Stimulated activated naive CD8-positive, alpha-beta T cell treated with anti-CD3 and anti-CD28 coated beads, Interleukin-15, amount 100 ng/mL, for 72 hours (primary cell): ENCODE measurements around the gene CORO1C.

Experiments
- ATAC-seq: fragments of 150-1000 bp; cut with Tn5 transposase; 2 replicates; pipeline ENCODE4 v1.10.0; 2021; ENCODE audit warnings: mild to moderate bottlenecking, moderate library complexity
- DNase-seq, 2 donors: peaks; one replicate each; pipeline ENCODE4 v3.0.0; 2021 to 2022
- H3K27ac Mint-ChIP-seq, 2 donors: one replicate each; pipeline ENCODE4 v1.8.0; 2022; ENCODE audit warnings: mild to moderate bottlenecking in 2 of 2, mixed read lengths in 2 of 2, moderate library complexity in 2 of 2
- H3K27me3 Mint-ChIP-seq: one replicate; pipeline ENCODE4 v1.8.0; 2022; ENCODE audit warnings: mixed read lengths
- H3K4me1 Mint-ChIP-seq: one replicate; pipeline ENCODE4 v1.8.0; 2022; ENCODE audit warnings: mild to moderate bottlenecking, mixed read lengths
- H3K4me3 Mint-ChIP-seq, 2 donors: one replicate each; pipeline ENCODE4 v1.8.0; 2022; ENCODE audit warnings: mild to moderate bottlenecking in 2 of 2, mixed read lengths in 2 of 2, moderate library complexity in 1 of 2
- H3K9me3 Mint-ChIP-seq, 2 donors: one replicate each; pipeline ENCODE4 v1.8.0; 2022; ENCODE audit warnings: mixed read lengths in 2 of 2

Gene CORO1C

DNA sequence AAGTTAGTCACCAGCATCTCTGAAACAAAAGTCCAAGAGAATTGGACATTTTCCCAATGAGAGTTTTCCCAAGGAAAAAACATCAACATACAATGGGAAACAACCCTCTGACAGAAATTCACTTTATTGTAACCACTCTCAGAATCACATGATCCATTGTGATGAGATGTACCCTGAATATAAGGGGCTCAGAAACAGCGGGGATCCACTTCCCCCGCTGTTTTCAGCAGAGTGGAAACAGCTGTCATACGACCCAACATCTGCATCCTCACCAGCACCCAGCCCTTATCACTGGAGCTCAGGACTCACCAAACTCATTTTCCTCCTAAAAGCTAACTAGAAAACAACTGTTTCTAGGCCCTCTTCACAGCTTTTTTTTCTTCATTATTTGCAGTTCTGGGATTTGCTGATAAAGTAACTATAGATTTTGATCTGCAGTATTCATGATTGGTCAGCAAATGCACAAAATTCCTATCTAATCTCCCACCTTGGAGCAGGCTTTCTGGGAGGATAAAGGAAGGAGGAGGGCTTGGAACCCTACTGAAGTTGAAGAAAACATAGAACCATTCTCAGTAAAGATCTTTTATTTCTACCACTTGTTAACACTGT lies 31.3 kb downstream of the CORO1C start:
- H3K4me1 Mint-ChIP-seq, result peaks cover 40% of the 10 kb centered on the region
- H3K27ac Mint-ChIP-seq, result no peak overlapping the region
- H3K4me3 Mint-ChIP-seq, result no peak overlapping the region
- peaks cover 0 to 3% of the 10 kb centered on the region in 2 donors for H3K9me3 Mint-ChIP-seq
- DNase-seq (no peak), ATAC-seq (no peak)
- H3K27me3 Mint-ChIP-seq, result no peaks in the 10 kb centered on the region

DNA sequence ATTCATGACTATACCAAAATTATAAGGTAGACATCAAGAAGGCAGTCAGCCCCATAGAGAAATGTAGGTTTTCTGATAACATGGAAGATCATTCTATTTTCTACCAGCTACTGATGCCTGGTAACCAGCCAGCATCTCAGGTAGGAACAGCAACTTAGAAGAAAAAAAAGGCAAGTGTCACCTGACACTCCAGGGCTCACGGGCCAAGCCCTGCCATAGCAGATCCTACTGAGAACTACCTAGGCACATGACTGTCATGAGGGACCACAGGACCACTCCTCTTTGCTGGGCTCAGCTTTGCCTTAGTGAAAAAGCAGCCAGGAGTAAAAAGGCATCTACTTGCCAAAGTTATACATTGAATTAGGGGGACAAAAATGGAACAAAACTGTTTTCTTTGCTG lies 33.4 kb downstream of the CORO1C start:
- no peak for ATAC-seq
- Mint-ChIP-seq H3K4me3 (no peak overlapping the region), H3K4me1 (peaks cover 51% of the 10 kb centered on the region), H3K27ac (no peak overlapping the region), H3K27me3 (no peaks in the 10 kb centered on the region), H3K9me3 (peaks cover 0 to 6% of the 10 kb centered on the region in 2 donors)
- DNase-seq, result no peak

DNA sequence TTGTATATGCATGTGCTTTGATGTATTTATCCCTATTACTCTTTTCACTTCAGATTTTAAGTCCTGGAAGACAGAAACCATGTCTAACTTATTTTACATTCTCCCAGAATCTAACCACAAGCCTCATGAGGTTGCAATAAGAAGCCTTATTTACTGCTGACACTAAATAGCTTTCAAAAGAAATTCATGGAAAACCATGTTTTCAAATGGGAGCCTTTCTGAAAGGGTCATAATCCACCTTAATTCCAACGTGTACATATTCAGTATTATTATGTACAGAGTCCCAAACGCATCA lies 34.4 kb downstream of the CORO1C start:
- no peak for DNase-seq
- Mint-ChIP-seq H3K27ac (no peak overlapping the region), H3K4me1 (peaks cover 50% of the 10 kb centered on the region), H3K4me3 (no peak overlapping the region), H3K27me3 (no peaks in the 10 kb centered on the region), H3K9me3 (peaks cover 0 to 6% of the 10 kb centered on the region in 2 donors)
- ATAC-seq, result no peak

DNA sequence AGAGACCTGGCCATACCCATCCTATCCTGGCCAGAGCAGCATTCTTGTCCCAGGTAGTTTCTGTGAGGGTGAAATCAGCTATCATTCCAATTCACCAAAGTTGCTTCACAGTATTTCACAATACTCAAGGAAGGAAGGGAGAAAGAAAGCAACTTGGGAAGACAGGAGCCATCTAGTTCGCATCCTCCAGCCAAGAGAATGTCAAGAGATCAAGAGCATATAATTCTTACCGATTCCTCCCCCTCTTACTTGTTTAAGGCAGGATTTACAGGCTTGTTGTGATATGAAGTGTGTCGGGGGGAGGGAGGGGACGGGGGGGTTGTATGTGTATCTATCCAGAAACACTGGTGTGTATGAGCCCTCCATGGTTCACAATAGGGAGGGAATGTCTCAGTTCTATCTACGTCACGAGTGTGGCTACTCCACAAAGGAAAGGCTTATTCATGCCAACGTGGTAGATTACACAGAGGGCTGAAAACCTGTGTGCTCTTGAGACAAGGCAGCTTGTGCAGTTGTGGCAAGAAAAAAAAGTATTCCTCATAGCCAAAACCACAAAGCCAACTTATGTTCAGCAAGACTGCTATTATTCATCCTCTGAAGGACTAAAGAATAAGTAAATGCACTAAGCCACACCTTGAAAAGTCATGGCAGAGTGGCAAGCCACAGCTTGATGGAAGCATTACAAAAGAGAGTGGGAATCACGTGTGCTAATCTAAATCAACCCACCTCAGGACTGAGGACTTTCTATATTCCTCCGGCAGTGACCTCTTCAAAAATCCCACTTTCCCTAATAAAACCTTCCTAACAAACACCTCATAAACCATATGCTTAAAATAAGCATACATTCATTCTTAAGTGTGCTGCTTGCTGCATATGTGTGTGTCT lies 35.0 kb downstream of the CORO1C start:
- H3K9me3 Mint-ChIP-seq, result peaks cover 0 to 6% of the 10 kb centered on the region in 2 donors
- ATAC-seq, result peak; percentile 72
- DNase-seq, result peak in 1 of 2 donors; percentile 38
- no peaks in the 10 kb centered on the region for H3K27me3 Mint-ChIP-seq
- H3K27ac Mint-ChIP-seq, result peak overlapping the region in 1 of 2 donors; percentile 28
- H3K4me3 Mint-ChIP-seq, result peak overlapping the region in 1 of 2 donors; percentile 62
- H3K4me1 Mint-ChIP-seq, result peaks cover 52% of the 10 kb centered on the region

DNA sequence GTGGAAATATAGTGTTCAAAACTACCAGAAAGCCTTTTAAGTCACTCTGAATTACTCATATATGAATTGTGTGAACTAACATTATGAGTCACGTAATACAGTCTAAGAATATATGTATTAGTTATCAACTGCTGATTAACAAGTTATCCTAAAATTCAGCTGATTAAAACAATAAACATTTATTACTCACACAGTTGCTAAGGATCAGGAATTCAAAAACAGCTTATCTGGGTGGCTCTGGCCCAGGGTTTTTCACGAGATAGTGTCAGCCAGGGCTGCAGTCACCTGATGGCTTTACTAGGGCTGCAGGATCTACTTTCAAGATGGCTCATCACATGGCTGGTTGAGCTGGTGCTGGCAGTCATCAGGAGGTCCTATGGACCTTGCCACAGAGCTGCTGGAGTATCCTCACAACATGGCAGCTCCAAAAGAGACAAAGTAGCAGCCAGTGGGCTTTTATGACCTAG lies 36.5 kb downstream of the CORO1C start:
- Mint-ChIP-seq H3K27me3 (no peaks in the 10 kb centered on the region), H3K4me3 (peak overlapping the region in 1 of 2 donors; percentile 33), H3K27ac (no peak overlapping the region), H3K9me3 (peaks cover 0 to 6% of the 10 kb centered on the region in 2 donors), H3K4me1 (peaks cover 67% of the 10 kb centered on the region)
- DNase-seq (peak in 1 of 2 donors; percentile 25), ATAC-seq (no peak)

DNA sequence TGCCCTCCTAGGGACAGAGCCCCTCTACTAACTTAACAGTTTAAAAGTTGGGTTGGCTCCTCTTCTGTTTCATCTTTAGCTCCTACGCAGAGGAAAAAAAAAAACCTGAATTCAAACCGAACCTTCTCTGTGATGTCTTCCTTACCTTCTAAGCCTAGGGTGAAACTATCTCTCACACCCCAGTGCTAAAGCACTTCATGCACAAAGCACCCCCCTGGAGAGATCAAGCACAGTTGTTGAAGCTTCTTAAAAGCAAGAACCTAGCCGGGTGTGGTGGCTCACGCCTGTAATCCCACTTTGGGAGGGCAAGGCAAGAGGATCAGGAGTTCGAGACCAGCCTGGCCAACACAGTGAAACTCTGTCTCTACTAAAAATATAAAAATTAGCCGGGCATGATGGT lies 37.6 kb downstream of the CORO1C start:
- DNase-seq (no peak), ATAC-seq (no peak)
- H3K27ac Mint-ChIP-seq, result no peak overlapping the region
- H3K9me3 Mint-ChIP-seq, result peaks cover 0 to 6% of the 10 kb centered on the region in 2 donors
- H3K4me1 Mint-ChIP-seq, result peaks cover 78% of the 10 kb centered on the region
- H3K27me3 Mint-ChIP-seq, result no peaks in the 10 kb centered on the region
- peak overlapping the region; percentile 8 to 21 for H3K4me3 Mint-ChIP-seq

DNA sequence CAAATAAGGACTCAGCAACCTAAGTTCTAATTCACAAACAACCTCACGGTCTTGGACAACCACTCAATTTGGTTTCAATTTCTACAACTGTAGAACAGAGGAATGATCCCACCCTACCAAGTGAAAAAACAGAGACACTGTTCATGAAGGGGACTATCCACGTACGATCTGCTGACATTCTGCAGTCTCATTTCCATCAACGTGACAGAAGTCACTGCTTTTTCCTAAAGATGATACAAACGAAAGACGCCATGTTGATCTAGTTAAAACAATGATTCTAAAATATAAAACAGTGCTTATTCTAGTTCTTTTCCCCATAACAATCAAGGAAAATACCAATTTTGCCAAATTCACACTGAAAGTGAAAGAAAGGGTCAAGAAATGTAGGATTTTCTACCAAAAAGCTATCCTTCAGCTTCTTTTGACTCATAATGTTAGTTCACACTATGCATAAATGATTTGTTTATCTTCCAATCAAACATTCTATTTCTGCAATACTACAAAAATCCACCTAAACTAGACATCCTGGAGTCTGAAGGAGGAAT lies 38.1 kb downstream of the CORO1C start:
- peak overlapping the region; percentile 13 to 21 for H3K4me3 Mint-ChIP-seq
- peaks cover 0 to 6% of the 10 kb centered on the region in 2 donors for H3K9me3 Mint-ChIP-seq
- H3K27ac Mint-ChIP-seq, result peak overlapping the region in 1 of 2 donors; percentile 35

DNA sequence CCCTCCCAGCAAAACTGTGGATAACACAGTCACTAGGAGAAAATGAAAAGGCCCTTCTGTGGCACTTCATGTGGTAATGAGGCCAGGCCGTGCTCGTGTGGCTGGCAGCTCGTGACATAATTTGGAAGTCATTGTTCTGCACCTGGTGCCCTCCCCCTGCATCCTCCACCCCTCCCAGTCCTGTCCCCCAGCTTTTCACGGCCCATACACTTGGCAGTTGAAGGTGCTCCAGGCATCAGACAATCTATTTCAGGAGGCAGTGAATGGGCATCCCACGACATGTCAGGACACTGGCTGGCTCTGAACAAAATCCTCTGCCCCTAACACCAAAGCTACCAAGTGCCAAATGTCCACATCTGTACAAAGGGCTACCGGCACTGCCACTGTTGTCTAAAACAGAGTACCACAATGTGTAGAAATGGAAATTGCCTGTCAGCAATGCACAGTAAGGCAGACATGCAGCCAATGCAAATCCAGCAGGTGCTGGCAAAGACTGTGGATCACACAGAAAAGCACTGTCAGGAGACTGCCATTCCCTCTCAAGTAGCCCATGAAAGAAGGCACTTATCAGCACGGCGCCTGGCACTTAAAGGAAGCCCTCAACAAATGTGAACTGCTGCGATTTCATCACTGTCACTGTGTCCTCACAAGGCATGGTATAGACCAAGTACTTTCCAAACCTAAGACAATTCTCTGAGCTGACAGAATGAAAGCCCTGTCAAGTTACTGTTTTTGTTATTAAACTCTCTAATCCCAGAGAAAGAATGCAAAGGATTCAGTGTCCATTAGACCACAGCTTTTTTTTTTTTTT lies 39.1 kb downstream of the CORO1C start:
- H3K27ac Mint-ChIP-seq, result peak overlapping the region; percentile 93 to 96

More for the DNA sequence above, 38.1 kb downstream of the CORO1C start:
- DNase-seq (no peak), ATAC-seq (no peak)
- Mint-ChIP-seq H3K27me3 (no peaks in the 10 kb centered on the region), H3K4me1 (peaks cover 83% of the 10 kb centered on the region)

DNA sequence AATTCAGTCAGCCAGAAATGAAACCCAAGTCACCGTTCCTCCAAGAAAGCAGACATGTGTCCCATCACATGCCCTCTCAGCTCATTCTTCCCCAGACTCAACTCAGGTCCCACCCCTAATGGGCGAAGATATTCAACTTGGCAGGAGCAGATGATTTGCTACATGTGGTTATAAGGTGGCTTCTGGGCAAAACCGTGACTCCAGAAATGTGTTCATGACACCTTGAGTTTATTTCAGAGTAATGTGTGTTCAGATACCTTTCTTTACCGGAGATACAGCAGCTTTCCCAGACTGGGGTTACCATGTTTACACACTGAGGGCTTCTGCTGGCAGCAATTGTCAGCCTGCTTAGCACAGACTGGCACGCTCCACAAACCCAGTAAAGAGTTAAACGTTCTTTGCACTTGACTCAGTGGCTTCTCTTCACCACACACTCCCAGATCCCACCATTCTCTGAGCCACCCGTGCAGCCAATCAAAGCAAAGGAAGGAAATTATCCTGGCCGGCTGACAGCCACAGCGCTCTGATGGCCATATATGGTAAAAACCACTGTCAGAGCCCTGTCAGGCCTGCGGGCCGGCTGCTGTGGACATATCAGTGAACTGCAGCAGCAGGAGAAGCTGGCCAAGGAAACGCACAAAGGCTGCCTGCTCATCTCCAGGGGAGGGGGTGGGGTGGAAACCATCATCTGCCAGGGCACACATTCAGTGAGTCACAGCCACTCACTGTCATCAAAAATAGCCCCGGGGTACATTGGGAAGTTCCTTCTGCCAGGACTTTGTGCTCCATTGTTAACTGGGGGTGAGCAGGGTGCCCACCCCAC lies 39.9 kb downstream of the CORO1C start:
- Mint-ChIP-seq H3K9me3 (peaks cover 0 to 6% of the 10 kb centered on the region in 2 donors), H3K4me1 (peaks cover 76% of the 10 kb centered on the region)
- peak; percentile 89 for ATAC-seq

More for the DNA sequence above, 39.1 kb downstream of the CORO1C start:
- ATAC-seq (peak; percentile 16), DNase-seq (no peak)
- peaks cover 0 to 6% of the 10 kb centered on the region in 2 donors for H3K9me3 Mint-ChIP-seq
- peaks cover 84% of the 10 kb centered on the region for H3K4me1 Mint-ChIP-seq
- H3K4me3 Mint-ChIP-seq, result peak overlapping the region; percentile 80 to 90
- no peaks in the 10 kb centered on the region for H3K27me3 Mint-ChIP-seq

DNA sequence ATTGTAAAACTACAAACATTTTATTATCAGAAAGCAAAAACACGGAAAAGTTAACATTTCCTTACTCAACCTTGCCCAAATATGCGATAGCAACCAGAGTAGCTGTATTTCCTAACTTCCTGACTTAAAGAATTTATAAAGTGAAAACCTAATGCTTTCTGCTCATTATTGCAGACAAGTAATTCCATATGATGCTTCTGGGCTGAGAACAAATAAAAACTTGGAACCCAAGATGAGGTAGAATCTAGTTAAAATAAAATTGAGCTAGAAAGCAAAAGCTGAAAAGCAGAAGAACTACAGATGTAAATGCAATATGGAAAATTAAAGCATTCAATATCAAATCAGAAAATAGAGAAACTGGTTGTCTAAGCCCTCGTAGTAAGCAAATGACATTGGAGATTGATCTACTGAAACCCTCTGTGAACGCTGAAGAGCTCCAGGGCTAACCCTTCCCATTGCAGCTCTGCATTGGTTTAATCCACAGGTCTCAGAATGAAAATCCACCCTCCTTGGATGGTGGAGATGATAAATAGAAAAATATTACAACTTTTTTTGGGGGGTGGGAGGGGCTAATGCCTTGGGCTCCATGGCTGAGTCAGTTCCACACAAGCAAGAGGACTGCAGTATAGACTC lies 40.7 kb downstream of the CORO1C start:
- DNase-seq (no peak), ATAC-seq (no peak)
- H3K4me3 Mint-ChIP-seq, result peak overlapping the region; percentile 80 to 90
- no peaks in the 10 kb centered on the region for H3K27me3 Mint-ChIP-seq
- peaks cover 74% of the 10 kb centered on the region for H3K4me1 Mint-ChIP-seq
- H3K9me3 Mint-ChIP-seq, result peaks cover 0 to 6% of the 10 kb centered on the region in 2 donors
- peak overlapping the region; percentile 93 to 96 for H3K27ac Mint-ChIP-seq

More for the DNA sequence above, 39.9 kb downstream of the CORO1C start:
- peak; percentile 55 to 81 for DNase-seq
- peak overlapping the region; percentile 93 to 96 for H3K27ac Mint-ChIP-seq
- H3K4me3 Mint-ChIP-seq, result peak overlapping the region; percentile 80 to 90
- no peaks in the 10 kb centered on the region for H3K27me3 Mint-ChIP-seq

DNA sequence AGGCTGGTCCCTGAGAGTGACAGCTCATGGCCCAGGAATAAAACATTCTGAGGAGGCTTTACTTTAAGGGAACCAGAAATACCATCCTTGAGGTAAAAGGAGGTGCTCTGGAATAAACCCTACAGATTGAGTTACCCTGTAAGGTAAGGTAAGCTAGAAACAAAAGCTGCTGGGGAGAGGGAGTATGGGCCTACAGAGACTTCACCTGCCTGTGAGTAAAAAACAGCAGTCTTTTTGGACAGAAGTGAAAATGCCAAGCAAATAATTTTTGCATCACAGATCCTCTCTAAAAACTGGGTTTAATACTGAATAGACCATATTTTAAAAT lies 41.2 kb downstream of the CORO1C start:
- peak overlapping the region; percentile 90 to 95 for H3K27ac Mint-ChIP-seq
- peaks cover 0 to 3% of the 10 kb centered on the region in 2 donors for H3K9me3 Mint-ChIP-seq
- ATAC-seq (no peak), DNase-seq (no peak)
- H3K4me3 Mint-ChIP-seq, result peak overlapping the region; percentile 61 to 90
- peaks cover 74% of the 10 kb centered on the region for H3K4me1 Mint-ChIP-seq
- no peaks in the 10 kb centered on the region for H3K27me3 Mint-ChIP-seq

DNA sequence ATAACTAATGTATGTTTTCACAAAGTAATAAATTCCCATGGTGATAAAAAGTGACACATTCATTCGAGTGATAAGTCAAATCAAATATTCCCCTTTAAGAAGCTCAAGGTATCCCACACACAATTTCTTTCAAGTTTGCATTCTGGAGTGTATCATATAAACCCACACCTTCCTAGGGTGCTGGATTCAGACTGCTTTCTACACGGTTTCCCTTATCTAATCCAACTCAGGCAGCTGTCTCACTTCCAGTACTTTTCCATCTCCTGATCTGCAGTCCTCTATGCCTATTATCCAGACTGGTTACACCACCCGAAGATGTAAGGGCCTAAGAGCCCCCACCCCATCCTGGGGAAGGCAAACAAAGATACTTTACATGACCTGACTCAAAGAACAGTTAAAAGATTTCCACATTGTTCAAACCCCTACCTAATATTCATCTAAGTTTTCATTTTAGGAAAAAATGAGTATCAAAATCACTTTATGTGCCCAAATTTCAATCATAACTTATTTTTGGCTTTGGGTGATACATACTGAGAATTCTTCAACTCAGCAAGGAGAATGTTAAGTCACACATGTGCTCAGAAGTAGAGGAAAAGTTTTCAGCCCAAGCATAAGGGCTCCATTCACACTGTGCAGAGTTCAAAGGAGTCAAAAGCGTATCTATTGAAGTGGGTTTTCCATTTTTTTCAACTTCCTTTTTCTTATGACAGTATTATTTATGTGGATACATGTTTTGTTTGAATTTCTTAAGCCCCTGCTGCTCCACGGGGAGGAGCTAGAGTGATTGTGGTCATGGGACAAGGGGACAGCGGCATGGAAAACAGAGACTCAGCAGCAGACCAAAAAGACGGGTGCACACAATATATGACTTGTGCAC lies 41.8 kb downstream of the CORO1C start:
- Mint-ChIP-seq H3K9me3 (no peaks in the 10 kb centered on the region), H3K27me3 (no peaks in the 10 kb centered on the region), H3K4me1 (peaks cover 70% of the 10 kb centered on the region), H3K27ac (peak overlapping the region; percentile 90 to 95), H3K4me3 (peak overlapping the region; percentile 61 to 90)
- peak; percentile 40 for ATAC-seq
- no peak for DNase-seq

DNA sequence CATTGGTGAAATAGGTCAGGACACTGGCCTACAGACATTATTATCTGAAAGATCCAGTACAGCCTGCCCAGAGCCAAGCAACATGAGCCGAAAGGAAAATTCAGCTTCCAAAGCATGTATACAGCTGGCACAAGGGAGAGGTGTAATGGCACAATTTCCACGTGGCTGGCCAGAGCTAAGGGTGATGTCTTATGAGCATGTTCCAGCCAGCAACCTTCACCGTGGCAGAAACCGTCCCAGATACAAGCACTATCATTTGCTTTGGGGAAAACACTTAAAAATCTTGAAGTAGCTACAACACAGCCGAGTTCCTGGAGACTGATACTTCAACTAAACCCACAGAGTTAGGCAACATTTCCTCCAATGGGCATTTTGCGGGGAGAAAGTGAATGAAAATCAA lies 44.5 kb downstream of the CORO1C start:
- Mint-ChIP-seq H3K9me3 (no peaks in the 10 kb centered on the region), H3K4me3 (no peak overlapping the region), H3K27ac (no peak overlapping the region), H3K27me3 (no peaks in the 10 kb centered on the region), H3K4me1 (peaks cover 52% of the 10 kb centered on the region)
- DNase-seq (no peak), ATAC-seq (no peak)
